HCT116 (cell line): ENCODE results near the gene HSPA12B. TPM values are rescaled to one million over a fixed set of nuclear protein-coding genes. Genes with fewer than 3 reads are reported as not detected.

ENCODE experiments used
- ATAC-seq: fragments of 200-7000 bp; cut with Tn5 transposase; 2 replicates; pipeline ENCODE4 v1.9.1; 2020; ENCODE audit warnings: mild to moderate bottlenecking, moderate library complexity
- BruUV-seq: library from RNA; stranded (reverse); fragments of 400-500 nt; replicated peaks from 2 replicates; lab custom pipeline; 2021; lab: Mats Ljungman, UMichigan
- CTCF ChIA-PET: fragments of 300-600 bp; sonication (Branson Sonifier 250); formaldehyde crosslinking; loops from one replicate; lab custom pipeline; 2021; ENCODE audit warnings: antibody characterized with exemption; lab: Charles Lee
- POLR2A ChIA-PET: fragments of 300-600, 350-600 bp; sonication (Branson Sonifier 250); formaldehyde crosslinking; loops from one replicate; lab custom pipeline; 2021; ENCODE audit warnings: antibody characterized with exemption; lab: Charles Lee
- RAD21 ChIA-PET, 2 experiments: fragments of 300-600 bp; sonication (Branson Sonifier 250); formaldehyde crosslinking; loops; one replicate each; lab custom pipeline; 2023; ENCODE audit warnings: low total read pairs in 2 of 2; ENCODE audit not compliant: uncharacterized antibody in 2 of 2, unreplicated experiment in 2 of 2, low non-redundant PET in 1 of 2; lab: Charles Lee
- DNase-seq: peaks from one replicate; pipeline ENCODE4 v3.0.0-alpha.2; 2010; ENCODE audit warnings: low read depth, low spot score
- H2AFZ ChIP-seq: fragments of 200-600 bp; shearing (Covaris generic), sonication (generic); 2 replicates; pipeline ENCODE4 v1.6.1; 2017; ENCODE audit warnings: low read depth, mixed run types, mixed read lengths, antibody characterized with exemption, low read length; ENCODE audit not compliant: poor library complexity, severe bottlenecking
- H3K27ac ChIP-seq: 2 replicates; pipeline ENCODE4 v1.5.1; 2012; ENCODE audit warnings: low read depth, low read length
- H3K27me3 ChIP-seq: fragments of 200-600 bp; sonication (generic); 2 replicates; pipeline ENCODE4 v1.6.1; 2016; ENCODE audit warnings: mixed run types, low read length, mixed read lengths; ENCODE audit not compliant: insufficient read depth
- H3K36me3 ChIP-seq, 2 experiments: fragments of 200-500 bp in 1 of 2; fragments of 200-600 bp in 1 of 2; sonication (Bioruptor generic) in 1 of 2; sonication (generic) in 1 of 2; 2 replicates each; pipeline versions ENCODE4 v1.5.1 to v1.6.1; 2014 to 2016; ENCODE audit warnings: low read length in 2 of 2, inconsistent platforms in 1 of 2, mixed read lengths in 1 of 2, mixed run types in 1 of 2; ENCODE audit not compliant: insufficient read depth in 2 of 2, control insufficient read depth in 1 of 2
- H3K4me1 ChIP-seq, 2 experiments: fragments of 200-600 bp in 1 of 2; sonication (generic) in 1 of 2; 2 replicates each; pipeline versions ENCODE4 v1.5.1 to v1.6.1; 2012 to 2017; ENCODE audit warnings: low read length in 2 of 2, inconsistent platforms in 1 of 2, mild to moderate bottlenecking in 1 of 2, mixed read lengths in 1 of 2, mixed run types in 1 of 2, moderate library complexity in 1 of 2; ENCODE audit not compliant: insufficient read depth in 2 of 2, control insufficient read depth in 1 of 2
- H3K4me2 ChIP-seq: fragments of 200-600 bp; sonication (generic); 2 replicates; pipeline ENCODE4 v1.6.1; 2017; ENCODE audit warnings: mixed run types, low read length, mixed read lengths
- H3K4me3 ChIP-seq, 2 experiments: fragments of 200-600 bp in 1 of 2; sonication (generic) in 1 of 2; replicated peaks in 1 of 2; 2 replicates each; pipeline ENCODE4 v1.5.1; 2011 to 2016; ENCODE audit warnings: low read length in 2 of 2, control low read depth in 1 of 2, low read depth in 1 of 2, mild to moderate bottlenecking in 1 of 2, mixed read lengths in 1 of 2, mixed run types in 1 of 2
- H3K79me2 ChIP-seq: fragments of 200-600 bp; sonication (generic); 2 replicates; pipeline ENCODE4 v1.6.1; 2017; ENCODE audit warnings: mild to moderate bottlenecking, mixed run types, low read length, moderate library complexity, mixed read lengths; ENCODE audit not compliant: insufficient read depth
- H3K9ac ChIP-seq: fragments of 200-600 bp; sonication (generic); 2 replicates; pipeline ENCODE4 v1.6.1; 2016; ENCODE audit warnings: low read length, mixed read lengths
- H3K9me2 ChIP-seq: fragments of 200-600 bp; sonication (generic), shearing (Covaris generic); 2 replicates; pipeline ENCODE4 v1.6.1; 2017; ENCODE audit warnings: mixed run types, mild to moderate bottlenecking, moderate library complexity; ENCODE audit not compliant: insufficient read depth
- H3K9me3 ChIP-seq, 2 experiments: fragments of 200-500 bp in 1 of 2; fragments of 200-600 bp in 1 of 2; sonication (Bioruptor generic) in 1 of 2; sonication (generic) in 1 of 2; 2 replicates each; pipeline ENCODE4 v1.6.1; 2014 to 2017; ENCODE audit warnings: low read length in 2 of 2, mixed read lengths in 2 of 2, inconsistent platforms in 1 of 2, low read depth in 1 of 2, mild to moderate bottlenecking in 1 of 2, mixed run types in 1 of 2, moderate library complexity in 1 of 2; ENCODE audit not compliant: control insufficient read depth in 1 of 2, insufficient read depth in 1 of 2
- H4K20me1 ChIP-seq: fragments of 200-600 bp; sonication (generic), shearing (Covaris generic); 2 replicates; pipeline ENCODE4 v1.6.1; 2017; ENCODE audit warnings: mixed run types, mild to moderate bottlenecking, moderate library complexity; ENCODE audit not compliant: insufficient read depth
- CBX3 ChIP-seq: IDR thresholded peaks from 2 replicates; pipeline ENCODE4 v1.6.1; 2012; ENCODE audit warnings: low read depth
- CEBPB ChIP-seq: IDR thresholded peaks from 2 replicates; pipeline ENCODE4 v1.6.1; 2012; ENCODE audit warnings: low read depth
- CTCF ChIP-seq, 3 experiments: fragments of 200-600 bp in 1 of 3; sonication (generic) in 1 of 3; IDR thresholded peaks in 2 of 3; conservative IDR thresholded peaks in 1 of 3; 2 replicates each; pipeline ENCODE4 v1.5.1; 2012 to 2017; ENCODE audit warnings: low read depth in 2 of 3, low read length in 2 of 3, antibody characterized with exemption in 1 of 3, borderline replicate concordance in 1 of 3, control low read depth in 1 of 3, mild to moderate bottlenecking in 1 of 3, mixed read lengths in 1 of 3, mixed run types in 1 of 3, moderate library complexity in 1 of 3; ENCODE audit not compliant: insufficient read depth in 1 of 3
- EZH2phosphoT487 ChIP-seq: fragments of 200-600 bp; IDR thresholded peaks from 2 replicates; pipeline ENCODE4 v1.6.1; 2018; ENCODE audit warnings: antibody characterized with exemption, borderline replicate concordance
- FOSL1 ChIP-seq: IDR thresholded peaks from 2 replicates; pipeline ENCODE4 v1.6.1; 2012; ENCODE audit warnings: low read depth
- POLR2A ChIP-seq: IDR thresholded peaks from 2 replicates; pipeline ENCODE4 v1.7.0; 2011; ENCODE audit warnings: borderline replicate concordance; ENCODE audit not compliant: insufficient read depth, insufficient read length; ENCODE audit errors: extremely low read depth
- POLR2AphosphoS5 ChIP-seq: IDR thresholded peaks from 2 replicates; pipeline ENCODE4 v1.6.1; 2011; ENCODE audit warnings: mild to moderate bottlenecking, low read depth, low read length, moderate library complexity
- RAD21 ChIP-seq: IDR thresholded peaks from 2 replicates; pipeline ENCODE4 v1.6.1; 2012; ENCODE audit warnings: low read depth, mild to moderate bottlenecking
- REST ChIP-seq: IDR thresholded peaks from 2 replicates; pipeline ENCODE4 v1.6.1; 2012; ENCODE audit warnings: low read depth
- SIN3A ChIP-seq: IDR thresholded peaks from 2 replicates; pipeline ENCODE4 v1.6.1; 2012; ENCODE audit warnings: low read depth
- SRF ChIP-seq: IDR thresholded peaks from 2 replicates; pipeline ENCODE4 v1.6.1; 2012; ENCODE audit warnings: low read depth
- TCF7L2 ChIP-seq: IDR thresholded peaks from 2 replicates; pipeline ENCODE4 v1.7.0; 2011; ENCODE audit warnings: borderline replicate concordance, inconsistent platforms; ENCODE audit not compliant: insufficient read depth, insufficient read length; ENCODE audit errors: extremely low read depth
- ZBTB33 ChIP-seq: IDR thresholded peaks from 2 replicates; pipeline ENCODE4 v1.6.1; 2011; ENCODE audit warnings: mild to moderate bottlenecking, low read length, moderate library complexity; ENCODE audit not compliant: insufficient replicate concordance; ENCODE audit errors: extremely low read depth
- intact Hi-C: fragments of 100-400 bp; cut with micrococcal nuclease; formaldehyde crosslinking; loops from 2 replicates; pipeline ENCODE4 v1.10.0; 2022
- total RNA-seq: library from RNA; stranded (reverse); gene quantifications from one replicate; pipeline ENCODE4 v1.2.1, GENCODE V29; 2021; ENCODE audit not compliant: unreplicated experiment

Gene HSPA12B
- total RNA-seq, 1 experiment from 2014 or later: not detected

GRCh38 chr20:3697588-3698305 is 34.7 kb upstream of the HSPA12B start:
- POLR2A ChIA-PET: no interaction called here
- Histone ChIP-seq H2AFZ (no peak overlapping the region), H3K79me2 (no peaks in the 10 kb centered on the region), H3K27me3 (no peaks in the 10 kb centered on the region), H3K9ac (no peak overlapping the region), H3K4me3 (no peak overlapping the region)
- intact Hi-C loops: no loop called here
- no peak for TF ChIP-seq REST
- no peak for TF ChIP-seq TCF7L2
- no peak for TF ChIP-seq SRF
- TF ChIP-seq FOSL1: no peak
- no peak for TF ChIP-seq POLR2A
- TF ChIP-seq EZH2phosphoT487: no peak
- no peak for TF ChIP-seq RAD21
- TF ChIP-seq POLR2AphosphoS5: no peak
- TF ChIP-seq CBX3: no peak
- no peak for TF ChIP-seq CEBPB
- TF ChIP-seq ZBTB33: no peak
- no peak for TF ChIP-seq CTCF (IDR thresholded peaks at IDR 0.05 in 2 of 3, conservative IDR thresholded peaks at IDR 0.05 in 1 of 3; ENCODE audit: borderline replicate concordance in 1 of 3, insufficient read depth in 1 of 3, low read depth in 2 of 3, low read length in 2 of 3)
- TF ChIP-seq SIN3A: no peak
- TF ChIP-seq, all 23 proteins: peak for 0
- CTCF ChIA-PET: interaction anchor here (3.1 kb wide), 1 partner anchor 13 kb away, joined by 16 read pairs; no protein-coding TSS in a partner anchor
- Histone ChIP-seq H3K36me3 (no peaks in the 10 kb centered on the region), H3K9me2 (no peaks in the 10 kb centered on the region), H3K9me3 (no peaks in the 10 kb centered on the region; a peak in 1 of 4 replicates), H4K20me1 (no peaks in the 10 kb centered on the region), H3K4me2 (no peak overlapping the region), H3K27ac (no peak overlapping the region), H3K4me1 (no peaks in the 10 kb centered on the region)
- RAD21 ChIA-PET: no interaction called here
- ATAC-seq (no peak), DNase-seq (no peak)
- BruUV-seq: no TSS peak
